ENCODE data around the gene FGR.

DNA sequence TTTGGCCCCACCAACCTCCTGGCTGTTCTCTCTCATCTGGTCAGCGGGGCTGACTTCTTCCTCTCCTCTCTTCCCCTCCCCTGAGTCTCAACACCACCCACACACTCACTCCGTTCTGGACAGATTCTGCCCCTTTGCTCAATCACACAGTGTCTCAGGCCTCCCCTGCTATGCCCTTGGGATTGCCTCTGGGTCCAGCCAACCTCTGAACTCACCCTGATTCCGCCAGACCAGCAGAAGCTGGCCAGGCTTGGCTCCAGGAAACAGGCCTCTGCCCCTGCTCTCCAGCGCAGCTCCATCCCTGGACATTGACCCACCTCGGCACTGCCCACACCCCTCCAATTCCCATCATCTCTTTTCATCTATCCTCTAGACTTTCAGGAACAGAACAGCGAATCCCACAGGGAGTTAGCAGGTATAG is 53.2 kb downstream of the FGR start:
- no peak for TF ChIP-seq POLR2A (IDR thresholded peaks at IDR 0.05)
- TF ChIP-seq, protein P1, sequence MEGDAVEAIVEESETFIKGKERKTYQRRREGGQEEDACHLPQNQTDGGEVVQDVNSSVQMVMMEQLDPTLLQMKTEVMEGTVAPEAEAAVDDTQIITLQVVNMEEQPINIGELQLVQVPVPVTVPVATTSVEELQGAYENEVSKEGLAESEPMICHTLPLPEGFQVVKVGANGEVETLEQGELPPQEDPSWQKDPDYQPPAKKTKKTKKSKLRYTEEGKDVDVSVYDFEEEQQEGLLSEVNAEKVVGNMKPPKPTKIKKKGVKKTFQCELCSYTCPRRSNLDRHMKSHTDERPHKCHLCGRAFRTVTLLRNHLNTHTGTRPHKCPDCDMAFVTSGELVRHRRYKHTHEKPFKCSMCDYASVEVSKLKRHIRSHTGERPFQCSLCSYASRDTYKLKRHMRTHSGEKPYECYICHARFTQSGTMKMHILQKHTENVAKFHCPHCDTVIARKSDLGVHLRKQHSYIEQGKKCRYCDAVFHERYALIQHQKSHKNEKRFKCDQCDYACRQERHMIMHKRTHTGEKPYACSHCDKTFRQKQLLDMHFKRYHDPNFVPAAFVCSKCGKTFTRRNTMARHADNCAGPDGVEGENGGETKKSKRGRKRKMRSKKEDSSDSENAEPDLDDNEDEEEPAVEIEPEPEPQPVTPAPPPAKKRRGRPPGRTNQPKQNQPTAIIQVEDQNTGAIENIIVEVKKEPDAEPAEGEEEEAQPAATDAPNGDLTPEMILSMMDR (IDR thresholded peaks at IDR 0.05), result peak in 1 of 3 donors; percentile 10

Data from lower leg skin (tissue), 3 donors.